ENCODE results near the gene MRPL14. TPM values are rescaled to one million over a fixed set of nuclear protein-coding genes. Genes with fewer than 3 reads are reported as not detected.

Gene MRPL14
- total RNA-seq, 1 donor from 2014 or later, result 36.8 TPM

DNA sequence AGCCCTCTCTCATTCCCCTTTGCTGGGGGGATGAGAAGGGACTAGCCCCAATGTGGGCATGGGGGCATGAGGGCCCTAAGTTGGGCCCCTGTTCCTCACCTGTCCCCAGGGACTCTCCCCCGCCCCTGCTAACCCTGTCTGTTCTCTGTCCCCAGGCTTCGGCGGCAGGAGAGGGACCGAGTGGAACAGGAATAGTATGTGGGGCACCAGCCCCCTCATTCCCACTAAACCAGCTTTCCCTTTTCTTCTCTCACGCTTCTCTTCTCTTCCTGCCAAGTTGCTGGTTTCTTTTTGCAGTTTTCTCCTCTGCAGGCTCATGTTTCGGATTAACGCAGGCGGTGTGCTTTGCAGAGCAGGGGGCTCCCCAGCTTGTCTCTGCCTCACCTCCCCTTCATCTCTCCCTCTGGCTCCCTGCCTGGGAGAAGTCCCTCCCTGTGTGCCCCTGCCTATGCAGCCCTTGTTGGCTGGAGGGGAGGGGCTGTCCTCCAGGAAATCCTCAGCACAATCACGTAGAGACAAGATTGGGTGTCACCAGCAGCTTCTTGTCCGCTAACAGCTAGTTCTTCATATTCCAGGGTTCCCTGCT is 8.0 kb upstream of the MRPL14 start:
- H3K27me3 ChIP-seq (ENCODE audit: low read depth), result no peaks in the 10 kb centered on the region
- intact Hi-C loops (cut with micrococcal nuclease), result no loop called here
- peaks cover 29% of the 10 kb centered on the region for H3K4me1 ChIP-seq
- H3K27ac ChIP-seq (replicated peaks), result no peak overlapping the region
- H3K36me3 ChIP-seq, result peaks cover 57% of the 10 kb centered on the region
- TF ChIP-seq, protein P1, sequence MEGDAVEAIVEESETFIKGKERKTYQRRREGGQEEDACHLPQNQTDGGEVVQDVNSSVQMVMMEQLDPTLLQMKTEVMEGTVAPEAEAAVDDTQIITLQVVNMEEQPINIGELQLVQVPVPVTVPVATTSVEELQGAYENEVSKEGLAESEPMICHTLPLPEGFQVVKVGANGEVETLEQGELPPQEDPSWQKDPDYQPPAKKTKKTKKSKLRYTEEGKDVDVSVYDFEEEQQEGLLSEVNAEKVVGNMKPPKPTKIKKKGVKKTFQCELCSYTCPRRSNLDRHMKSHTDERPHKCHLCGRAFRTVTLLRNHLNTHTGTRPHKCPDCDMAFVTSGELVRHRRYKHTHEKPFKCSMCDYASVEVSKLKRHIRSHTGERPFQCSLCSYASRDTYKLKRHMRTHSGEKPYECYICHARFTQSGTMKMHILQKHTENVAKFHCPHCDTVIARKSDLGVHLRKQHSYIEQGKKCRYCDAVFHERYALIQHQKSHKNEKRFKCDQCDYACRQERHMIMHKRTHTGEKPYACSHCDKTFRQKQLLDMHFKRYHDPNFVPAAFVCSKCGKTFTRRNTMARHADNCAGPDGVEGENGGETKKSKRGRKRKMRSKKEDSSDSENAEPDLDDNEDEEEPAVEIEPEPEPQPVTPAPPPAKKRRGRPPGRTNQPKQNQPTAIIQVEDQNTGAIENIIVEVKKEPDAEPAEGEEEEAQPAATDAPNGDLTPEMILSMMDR (IDR thresholded peaks at IDR 0.05; ENCODE audit: borderline replicate concordance), result no peak
- no peaks in the 10 kb centered on the region for H3K9me3 ChIP-seq (replicated peaks)
- DNase-seq, result no peak
- no peak overlapping the region for H3K4me3 ChIP-seq

GRCh38 chr6:44133981-44134711 is 6.9 kb upstream of the MRPL14 start:
- intact Hi-C loops (cut with micrococcal nuclease), result no loop called here
- TF ChIP-seq, protein P1 (IDR thresholded peaks at IDR 0.05; ENCODE audit: borderline replicate concordance), result no peak

GRCh38 chr6:44133003-44133931 is 6.0 kb upstream of the MRPL14 start:
- peaks cover 49% of the 10 kb centered on the region for H3K4me1 ChIP-seq
- intact Hi-C loops (cut with micrococcal nuclease), result no loop called here
- peak overlapping the region; percentile 64 for H3K27ac ChIP-seq (replicated peaks)
- peak; percentile 55 for DNase-seq
- H3K36me3 ChIP-seq, result peaks cover 39% of the 10 kb centered on the region
- TF ChIP-seq, protein P1 (IDR thresholded peaks at IDR 0.05; ENCODE audit: borderline replicate concordance), result no peak
- H3K9me3 ChIP-seq (replicated peaks), result no peaks in the 10 kb centered on the region
- no peaks in the 10 kb centered on the region for H3K27me3 ChIP-seq (ENCODE audit: low read depth)
- peak overlapping the region; percentile 50 for H3K4me3 ChIP-seq

More at GRCh38 chr6:44133981-44134711, 6.9 kb upstream of the MRPL14 start:
- Histone ChIP-seq H3K36me3 (peaks cover 48% of the 10 kb centered on the region), H3K4me3 (no peak overlapping the region), H3K4me1 (peaks cover 40% of the 10 kb centered on the region), H3K27me3 (ENCODE audit: low read depth) (no peaks in the 10 kb centered on the region), H3K27ac (replicated peaks) (no peak overlapping the region), H3K9me3 (replicated peaks) (no peaks in the 10 kb centered on the region)
- DNase-seq, result no peak

DNA sequence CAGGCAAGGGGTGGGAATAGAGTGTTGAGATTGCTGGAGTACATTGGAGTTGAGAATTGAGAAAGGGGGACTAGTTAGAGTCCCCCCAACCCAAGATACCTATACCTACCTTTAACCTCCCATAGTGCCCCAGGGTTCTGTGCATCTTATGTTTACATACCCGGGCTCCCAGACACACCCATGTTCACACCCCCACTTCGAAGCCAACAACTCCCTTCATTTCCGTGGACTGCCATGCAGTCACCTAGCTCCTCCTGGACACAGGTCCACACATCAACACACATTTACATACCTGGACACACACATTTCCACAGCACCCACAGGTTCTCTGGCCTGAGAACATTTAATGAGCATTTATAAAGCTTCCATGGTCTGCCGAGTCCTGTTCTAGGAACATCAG is 5.2 kb upstream of the MRPL14 start:
- Histone ChIP-seq H3K4me1 (peaks cover 56% of the 10 kb centered on the region), H3K4me3 (no peak overlapping the region), H3K27ac (replicated peaks) (peak overlapping the region; percentile 64), H3K36me3 (peaks cover 31% of the 10 kb centered on the region), H3K9me3 (replicated peaks) (no peaks in the 10 kb centered on the region), H3K27me3 (ENCODE audit: low read depth) (no peaks in the 10 kb centered on the region)
- no peak for DNase-seq
- TF ChIP-seq, protein P1 (IDR thresholded peaks at IDR 0.05; ENCODE audit: borderline replicate concordance), result no peak
- intact Hi-C loops (cut with micrococcal nuclease), result no loop called here

GRCh38 chr6:44131892-44132291 is 4.6 kb upstream of the MRPL14 start:
- intact Hi-C loops (cut with micrococcal nuclease), result no loop called here
- Histone ChIP-seq H3K36me3 (peaks cover 25% of the 10 kb centered on the region), H3K27ac (replicated peaks) (peak overlapping the region; percentile 64), H3K4me3 (no peak overlapping the region), H3K9me3 (replicated peaks) (no peaks in the 10 kb centered on the region), H3K4me1 (peaks cover 59% of the 10 kb centered on the region), H3K27me3 (ENCODE audit: low read depth) (no peaks in the 10 kb centered on the region)
- TF ChIP-seq, protein P1 (IDR thresholded peaks at IDR 0.05; ENCODE audit: borderline replicate concordance), result no peak
- no peak for DNase-seq

All from left ventricle myocardium inferior (tissue), 1 donor.